ENCODE data around the gene MAP1LC3C.

Gene MAP1LC3C

DNA sequence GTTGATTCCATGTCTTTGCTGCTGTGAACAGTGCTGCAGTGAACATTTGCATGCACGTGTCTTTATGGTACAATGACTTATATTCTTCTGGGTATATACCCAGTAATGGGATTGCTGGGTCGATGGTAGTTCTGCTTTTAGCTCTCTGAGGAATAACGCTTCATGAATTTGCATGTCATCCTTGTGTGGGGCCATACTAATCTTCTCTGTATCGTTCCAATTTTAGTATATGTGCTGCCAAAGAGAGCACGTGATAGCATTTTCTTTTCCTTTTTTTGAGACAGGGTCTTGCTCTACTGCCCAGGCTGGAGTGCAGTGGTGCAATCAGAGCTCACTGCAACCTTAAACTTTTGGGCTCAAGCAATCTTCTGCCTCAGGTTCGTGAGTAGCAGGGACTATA, 24.9 kb upstream of the MAP1LC3C start:
- Histone ChIP-seq H3K4me3 (ENCODE audit: low read depth, low read length) (no peak overlapping the region), H3K27ac (no peak overlapping the region), H3K27me3 (replicated peaks) (no peaks in the 10 kb centered on the region), H3K36me3 (replicated peaks) (no peaks in the 10 kb centered on the region)
- TF ChIP-seq, protein P1, sequence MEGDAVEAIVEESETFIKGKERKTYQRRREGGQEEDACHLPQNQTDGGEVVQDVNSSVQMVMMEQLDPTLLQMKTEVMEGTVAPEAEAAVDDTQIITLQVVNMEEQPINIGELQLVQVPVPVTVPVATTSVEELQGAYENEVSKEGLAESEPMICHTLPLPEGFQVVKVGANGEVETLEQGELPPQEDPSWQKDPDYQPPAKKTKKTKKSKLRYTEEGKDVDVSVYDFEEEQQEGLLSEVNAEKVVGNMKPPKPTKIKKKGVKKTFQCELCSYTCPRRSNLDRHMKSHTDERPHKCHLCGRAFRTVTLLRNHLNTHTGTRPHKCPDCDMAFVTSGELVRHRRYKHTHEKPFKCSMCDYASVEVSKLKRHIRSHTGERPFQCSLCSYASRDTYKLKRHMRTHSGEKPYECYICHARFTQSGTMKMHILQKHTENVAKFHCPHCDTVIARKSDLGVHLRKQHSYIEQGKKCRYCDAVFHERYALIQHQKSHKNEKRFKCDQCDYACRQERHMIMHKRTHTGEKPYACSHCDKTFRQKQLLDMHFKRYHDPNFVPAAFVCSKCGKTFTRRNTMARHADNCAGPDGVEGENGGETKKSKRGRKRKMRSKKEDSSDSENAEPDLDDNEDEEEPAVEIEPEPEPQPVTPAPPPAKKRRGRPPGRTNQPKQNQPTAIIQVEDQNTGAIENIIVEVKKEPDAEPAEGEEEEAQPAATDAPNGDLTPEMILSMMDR (IDR thresholded peaks at IDR 0.05; ENCODE audit: low read depth, low read length, missing control alignments) = no peak
- no peak for DNase-seq
- in situ Hi-C loops (cut with HindIII; ENCODE audit: low pct_ligation_motif_present, low sequenced_read_pairs) = no loop called here

DNA sequence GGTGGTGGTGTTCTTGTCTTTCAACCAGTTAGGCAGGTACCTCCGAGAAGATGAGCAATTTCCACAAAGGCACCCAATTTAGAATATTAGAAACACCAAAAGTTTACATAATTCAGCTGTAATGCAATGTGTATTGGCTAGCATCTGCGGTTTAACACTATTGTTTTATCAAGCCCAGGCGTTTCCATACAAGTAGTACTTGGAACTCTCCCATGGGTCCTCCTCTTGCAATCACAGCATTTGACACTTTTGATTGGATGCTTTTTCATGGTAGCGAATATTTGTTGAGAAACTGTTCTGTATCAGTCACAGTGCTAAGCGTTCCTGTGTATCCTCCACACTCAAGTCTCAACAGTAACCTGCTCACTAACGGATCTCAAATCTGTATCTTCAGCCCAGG, 20.1 kb upstream of the MAP1LC3C start:
- Histone ChIP-seq H3K27me3 (replicated peaks) (no peaks in the 10 kb centered on the region), H3K36me3 (replicated peaks) (no peaks in the 10 kb centered on the region), H3K27ac (no peak overlapping the region), H3K4me3 (ENCODE audit: low read depth, low read length) (no peak overlapping the region)
- DNase-seq = no peak
- in situ Hi-C loops (cut with HindIII; ENCODE audit: low pct_ligation_motif_present, low sequenced_read_pairs) = no loop called here
- TF ChIP-seq, protein P1 (IDR thresholded peaks at IDR 0.05; ENCODE audit: low read depth, low read length, missing control alignments) = no peak

DNA sequence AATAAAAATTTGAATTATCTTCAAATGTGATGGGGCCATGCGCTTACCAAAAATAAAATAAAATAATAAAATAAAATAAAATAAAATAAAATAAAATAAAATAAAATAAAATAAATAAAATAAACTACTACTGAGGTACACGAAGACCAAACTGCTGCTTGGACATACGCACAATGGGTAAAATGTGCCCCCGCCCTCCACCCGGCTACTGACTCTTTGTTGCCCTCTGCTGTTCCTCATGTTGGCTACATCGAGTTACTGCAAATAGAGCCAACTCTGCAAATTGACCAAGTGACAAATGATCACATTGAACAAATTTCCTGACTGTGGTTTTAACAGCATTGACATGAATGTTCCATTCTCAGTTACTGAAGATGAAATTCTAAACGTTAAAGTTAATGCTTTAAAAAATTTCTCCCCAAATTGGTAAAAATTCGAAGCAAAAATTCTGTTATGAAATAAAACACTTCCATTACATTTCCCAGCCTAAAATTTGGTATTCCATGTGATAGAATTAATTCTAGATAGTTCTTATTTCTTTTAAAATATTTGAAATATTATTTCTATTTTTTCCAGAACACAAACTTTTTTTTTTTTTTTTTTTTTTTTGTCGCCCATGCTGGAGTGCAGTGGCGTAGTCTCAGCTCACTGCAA, 18.8 kb upstream of the MAP1LC3C start:
- DNase-seq = peak; percentile 21
- Histone ChIP-seq H3K27me3 (replicated peaks) (no peaks in the 10 kb centered on the region), H3K27ac (no peak overlapping the region), H3K4me3 (ENCODE audit: low read depth, low read length) (no peak overlapping the region), H3K36me3 (replicated peaks) (no peaks in the 10 kb centered on the region)
- in situ Hi-C loops (cut with HindIII; ENCODE audit: low pct_ligation_motif_present, low sequenced_read_pairs) = no loop called here
- TF ChIP-seq, protein P1 (IDR thresholded peaks at IDR 0.05; ENCODE audit: low read depth, low read length, missing control alignments) = peak; percentile 73

DNA sequence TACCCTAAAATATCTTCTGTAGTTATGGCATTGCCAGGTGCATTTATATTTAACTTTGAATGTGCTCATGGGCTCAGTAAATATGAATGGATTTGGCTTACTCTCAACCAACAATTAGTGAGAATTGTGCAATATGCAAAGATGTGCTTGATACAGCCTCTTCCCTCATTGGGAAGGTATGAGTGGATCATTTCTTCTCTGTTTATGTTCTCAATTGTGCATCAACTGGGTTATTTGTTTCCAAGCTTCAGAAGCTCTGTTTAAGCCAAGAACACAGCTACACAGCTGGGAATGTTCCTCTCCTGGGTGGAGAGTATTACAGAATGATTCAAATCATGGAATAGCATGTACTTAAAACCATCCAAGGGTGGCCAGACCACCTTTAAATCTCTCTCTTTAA, 17.6 kb upstream of the MAP1LC3C start:
- H3K36me3 ChIP-seq (replicated peaks) = no peaks in the 10 kb centered on the region
- TF ChIP-seq, protein P1 (IDR thresholded peaks at IDR 0.05; ENCODE audit: low read depth, low read length, missing control alignments) = no peak
- no peak for DNase-seq
- no peak overlapping the region for H3K4me3 ChIP-seq (ENCODE audit: low read depth, low read length)
- no peak overlapping the region for H3K27ac ChIP-seq
- H3K27me3 ChIP-seq (replicated peaks) = no peaks in the 10 kb centered on the region
- in situ Hi-C loops (cut with HindIII; ENCODE audit: low pct_ligation_motif_present, low sequenced_read_pairs) = no loop called here

DNA sequence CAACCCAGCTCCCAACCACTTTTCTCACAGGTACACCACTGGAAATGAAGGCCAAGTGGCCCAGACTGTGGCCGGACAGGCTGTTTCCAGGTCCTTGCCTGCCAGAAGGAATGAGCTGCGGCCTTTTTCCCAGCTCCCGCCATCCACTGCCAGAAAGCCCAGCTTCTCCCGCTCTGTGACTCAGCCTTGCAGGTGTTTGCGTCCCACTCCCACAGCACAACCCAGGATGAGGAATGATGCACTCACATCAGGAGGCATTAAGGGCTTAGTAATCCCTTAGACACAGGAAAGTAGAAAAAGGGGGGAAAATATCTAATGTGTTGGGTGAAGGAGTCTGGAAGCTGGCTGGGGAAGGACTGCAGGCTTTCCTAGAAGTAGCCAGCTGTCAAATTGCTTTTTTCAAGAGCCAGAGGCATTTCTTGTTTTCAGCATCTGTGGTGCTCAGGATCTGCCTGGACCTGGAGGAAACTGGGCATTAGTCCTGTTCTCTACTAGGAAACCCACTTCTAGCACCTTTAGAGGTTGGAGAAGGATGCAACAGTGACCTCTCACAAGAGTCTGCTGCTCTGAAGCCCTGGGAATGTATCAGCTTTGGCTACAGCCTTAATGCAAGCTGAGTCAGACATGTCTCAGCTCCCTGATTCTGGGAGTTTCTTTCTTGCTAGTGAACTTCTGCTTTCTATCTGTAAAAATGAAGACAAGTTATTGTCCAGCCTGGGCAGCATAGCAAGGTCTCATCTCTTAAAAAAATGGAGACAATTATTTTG, 13.2 kb upstream of the MAP1LC3C start:
- in situ Hi-C loops (cut with HindIII; ENCODE audit: low pct_ligation_motif_present, low sequenced_read_pairs) = no loop called here
- Histone ChIP-seq H3K4me3 (ENCODE audit: low read depth, low read length) (no peak overlapping the region), H3K36me3 (replicated peaks) (no peaks in the 10 kb centered on the region), H3K27ac (no peak overlapping the region), H3K27me3 (replicated peaks) (no peaks in the 10 kb centered on the region)
- TF ChIP-seq, protein P1 (IDR thresholded peaks at IDR 0.05; ENCODE audit: low read depth, low read length, missing control alignments) = no peak
- DNase-seq = no peak
